SK-N-SH treated with all-trans-retinoic acid at 6 μM for 48 hours (cell line): ENCODE measurements around the gene NEK1.

Source experiments
- ATAC-seq: fragments of 200-7000 bp; cut with Tn5 transposase; 3 replicates; pipeline ENCODE4 v1.9.1; 2020; ENCODE audit warnings: mild to moderate bottlenecking, moderate library complexity
- BACH2 ChIP-seq: fragments of 250-450 bp; sonication (Bioruptor Pico); IDR thresholded peaks from 2 replicates; pipeline ENCODE4 v1.9.0; 2021; ENCODE audit warnings: mild to moderate bottlenecking, borderline replicate concordance
- CREB5 ChIP-seq: fragments of 250-450 bp; sonication (Bioruptor Pico); IDR thresholded peaks from 2 replicates; pipeline ENCODE4 v1.5.1; 2020; ENCODE audit warnings: low read depth, mild to moderate bottlenecking, moderate library complexity
- CSDC2 ChIP-seq: fragments of 250-450 bp; sonication (Bioruptor Pico); IDR thresholded peaks from 2 replicates; pipeline ENCODE4 v1.5.0; 2020; ENCODE audit warnings: mild to moderate bottlenecking, moderate library complexity
- CSRNP3 ChIP-seq: fragments of 250-450 bp; sonication (Bioruptor Pico); IDR thresholded peaks from 2 replicates; pipeline ENCODE4 v1.5.1; 2021; ENCODE audit warnings: mild to moderate bottlenecking, moderate library complexity
- ESRRG ChIP-seq: fragments of 250-450 bp; sonication (Bioruptor Pico); IDR thresholded peaks from 2 replicates; pipeline ENCODE4 v1.6.1; 2021; ENCODE audit warnings: mild to moderate bottlenecking
- GLIS3 ChIP-seq: fragments of 250-450 bp; sonication (Bioruptor Pico); IDR thresholded peaks from 2 replicates; pipeline ENCODE4 v1.5.0; 2020; ENCODE audit warnings: mild to moderate bottlenecking, moderate library complexity
- ISL1 ChIP-seq: fragments of 250-450 bp; sonication (Bioruptor Pico); IDR thresholded peaks from 2 replicates; pipeline ENCODE4 v2.1.2; 2022; ENCODE audit warnings: mild to moderate bottlenecking, moderate library complexity
- PATZ1 ChIP-seq: fragments of 250-450 bp; sonication (Bioruptor Pico); IDR thresholded peaks from 2 replicates; pipeline ENCODE4 v1.8.0; 2020; ENCODE audit warnings: mild to moderate bottlenecking, moderate library complexity, borderline replicate concordance
- POU6F1 ChIP-seq: fragments of 250-450 bp; sonication (Bioruptor Pico); IDR thresholded peaks from 2 replicates; pipeline ENCODE4 v1.8.0; 2021; ENCODE audit warnings: low read depth, mild to moderate bottlenecking, moderate library complexity, borderline replicate concordance
- RARB ChIP-seq: fragments of 250-450 bp; sonication (Bioruptor Pico); IDR thresholded peaks from 2 replicates; pipeline ENCODE4 v1.8.0; 2021; ENCODE audit warnings: mild to moderate bottlenecking, moderate library complexity
- TOX ChIP-seq: fragments of 250-450 bp; sonication (Bioruptor Pico); IDR thresholded peaks from 2 replicates; pipeline ENCODE4 v1.8.0; 2021; ENCODE audit warnings: mild to moderate bottlenecking, moderate library complexity, borderline replicate concordance
- TSHZ2 ChIP-seq: fragments of 250-450 bp; sonication (Bioruptor Pico); IDR thresholded peaks from 2 replicates; pipeline ENCODE4 v1.5.0; 2020; ENCODE audit warnings: mild to moderate bottlenecking, moderate library complexity
- ZC3H10 ChIP-seq: fragments of 250-450 bp; sonication (Bioruptor Pico); IDR thresholded peaks from 2 replicates; pipeline ENCODE4 v1.5.1; 2021; ENCODE audit warnings: mild to moderate bottlenecking, moderate library complexity
- ZFP3 ChIP-seq: fragments of 250-450 bp; sonication (Bioruptor Pico); IDR thresholded peaks from 2 replicates; pipeline ENCODE4 v1.5.0; 2020; ENCODE audit warnings: mild to moderate bottlenecking, moderate library complexity
- ZFP30 ChIP-seq: fragments of 450-650 bp; formaldehyde crosslinking; IDR thresholded peaks from 2 replicates; pipeline ENCODE4 v1.5.0; 2022; ENCODE audit warnings: mild to moderate bottlenecking, moderate library complexity
- ZNF565 ChIP-seq: fragments of 450-650 bp; formaldehyde crosslinking; conservative IDR thresholded peaks from 2 replicates; pipeline ENCODE4 v1.5.0; 2020; ENCODE audit warnings: low read depth, mild to moderate bottlenecking, moderate library complexity
- ZNF70 ChIP-seq: fragments of 450-650 bp; formaldehyde crosslinking; IDR thresholded peaks from 2 replicates; pipeline ENCODE4 v1.5.0; 2020; ENCODE audit warnings: mild to moderate bottlenecking, moderate library complexity
- ZNF8 ChIP-seq: fragments of 450-650 bp; formaldehyde crosslinking; IDR thresholded peaks from 2 replicates; pipeline ENCODE4 v1.5.0; 2020; ENCODE audit warnings: mild to moderate bottlenecking, moderate library complexity

NEK1 gene

GRCh38 chr4:169414913-169415312 lies 197.5 kb downstream of the NEK1 start:
- TF ChIP-seq CREB5 (CRISPR knock-in tag) (no peak), BACH2 (no peak), ZNF565 (CRISPR knock-in tag) (no peak), ZNF8 (CRISPR knock-in tag) (no peak), ZC3H10 (CRISPR knock-in tag) (no peak), RARB (no peak), CSDC2 (CRISPR knock-in tag) (no peak), TSHZ2 (CRISPR knock-in tag) (no peak), CSRNP3 (CRISPR knock-in tag) (no peak), PATZ1 (CRISPR knock-in tag) (no peak), ESRRG (CRISPR knock-in tag) (no peak), ISL1 (no peak), ZFP30 (no peak), ZFP3 (CRISPR knock-in tag) (no peak), POU6F1 (no peak)
- no peak for ATAC-seq

- ATAC-seq = no peak
Measured at GRCh38 chr4:169412046-169412445, 200.3 kb downstream of the NEK1 start.

More at GRCh38 chr4:169412046-169412445, 200.3 kb downstream of the NEK1 start:
- TF ChIP-seq ZNF70 (CRISPR knock-in tag) = no peak
- no peak for TF ChIP-seq RARB
- TF ChIP-seq POU6F1 = no peak
- TF ChIP-seq TSHZ2 (CRISPR knock-in tag) = no peak
- TF ChIP-seq GLIS3 (CRISPR knock-in tag) = no peak
- no peak for TF ChIP-seq ZFP3 (CRISPR knock-in tag)
- TF ChIP-seq CSDC2 (CRISPR knock-in tag) = no peak
- TF ChIP-seq ZFP30 = no peak
- no peak for TF ChIP-seq CSRNP3 (CRISPR knock-in tag)
- TF ChIP-seq ZNF565 (CRISPR knock-in tag) = no peak
- no peak for TF ChIP-seq ESRRG (CRISPR knock-in tag)
- no peak for TF ChIP-seq BACH2
- TF ChIP-seq TOX (CRISPR knock-in tag) = no peak
